HG03378 (cell line): Measurements from ENCODE around the gene ZSCAN22.
A peak's percentile ranks its signal among the peaks of the same experiment; 100 is the strongest.

Experiments used
- ATAC-seq: cut with Tn5 transposase; IDR thresholded peaks from one replicate; pipeline ENCODE4 v1.9.1; 2021; ENCODE audit warnings: mild to moderate bottlenecking, moderate library complexity; ENCODE audit not compliant: unreplicated experiment

ZSCAN22 gene

GRCh38 chr19:58350871-58351557 lies 24.2 kb downstream of the ZSCAN22 start:
- ATAC-seq = no peak

DNA sequence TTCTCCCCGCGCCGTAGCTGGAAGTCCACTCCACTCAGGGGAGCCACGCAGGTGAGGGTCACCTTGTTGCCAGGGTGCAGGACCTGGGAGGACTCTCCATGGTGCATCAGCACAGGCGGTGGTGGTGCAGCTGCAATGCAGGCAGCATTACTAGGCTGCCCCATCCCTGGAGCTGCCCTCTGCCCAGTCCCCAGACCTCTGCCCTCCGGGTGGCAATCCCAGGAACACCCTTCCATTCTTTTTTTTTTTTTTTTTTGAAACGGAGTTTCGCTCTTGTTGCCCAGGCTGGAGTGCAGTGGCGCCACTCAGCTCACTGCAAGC lies 24.7 kb downstream of the ZSCAN22 start:
- ATAC-seq = no peak

DNA sequence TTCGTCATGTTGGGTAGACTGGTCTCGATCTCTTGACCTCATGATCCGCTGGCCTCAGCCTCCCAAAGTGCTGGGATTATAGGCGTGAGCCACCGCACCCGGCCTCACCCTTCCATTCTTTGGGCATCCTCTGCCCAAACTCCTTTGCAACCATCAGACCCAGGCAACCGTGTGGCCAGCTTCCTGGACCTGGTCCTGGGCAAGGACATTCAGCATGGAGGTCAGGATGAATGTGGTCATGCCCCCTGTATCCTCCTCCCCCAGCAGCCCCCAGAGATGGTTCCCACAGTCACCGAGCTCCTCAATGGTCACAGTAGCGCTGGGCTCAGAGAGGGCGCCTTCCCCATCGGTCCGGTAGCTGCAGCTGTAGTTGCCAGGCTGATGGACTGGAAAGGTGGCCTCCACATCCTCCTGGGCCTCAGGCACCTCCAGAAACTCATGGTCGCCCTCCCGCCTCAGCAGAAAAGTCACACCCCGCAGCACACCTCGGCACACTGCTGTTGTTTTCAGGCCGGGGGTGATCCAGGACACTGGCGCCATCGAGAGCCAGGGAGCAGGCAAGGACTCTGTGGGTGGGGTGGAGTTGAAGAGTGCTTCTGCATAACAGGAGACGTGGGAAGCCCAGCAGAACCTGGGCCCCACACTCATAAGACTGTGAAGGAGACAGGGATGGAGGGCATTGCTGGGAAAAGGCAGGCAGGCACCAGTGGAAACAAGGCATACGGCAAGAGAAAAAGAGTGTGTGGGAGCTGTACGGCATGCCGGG lies 25.4 kb downstream of the ZSCAN22 start:
- ATAC-seq = no peak

DNA sequence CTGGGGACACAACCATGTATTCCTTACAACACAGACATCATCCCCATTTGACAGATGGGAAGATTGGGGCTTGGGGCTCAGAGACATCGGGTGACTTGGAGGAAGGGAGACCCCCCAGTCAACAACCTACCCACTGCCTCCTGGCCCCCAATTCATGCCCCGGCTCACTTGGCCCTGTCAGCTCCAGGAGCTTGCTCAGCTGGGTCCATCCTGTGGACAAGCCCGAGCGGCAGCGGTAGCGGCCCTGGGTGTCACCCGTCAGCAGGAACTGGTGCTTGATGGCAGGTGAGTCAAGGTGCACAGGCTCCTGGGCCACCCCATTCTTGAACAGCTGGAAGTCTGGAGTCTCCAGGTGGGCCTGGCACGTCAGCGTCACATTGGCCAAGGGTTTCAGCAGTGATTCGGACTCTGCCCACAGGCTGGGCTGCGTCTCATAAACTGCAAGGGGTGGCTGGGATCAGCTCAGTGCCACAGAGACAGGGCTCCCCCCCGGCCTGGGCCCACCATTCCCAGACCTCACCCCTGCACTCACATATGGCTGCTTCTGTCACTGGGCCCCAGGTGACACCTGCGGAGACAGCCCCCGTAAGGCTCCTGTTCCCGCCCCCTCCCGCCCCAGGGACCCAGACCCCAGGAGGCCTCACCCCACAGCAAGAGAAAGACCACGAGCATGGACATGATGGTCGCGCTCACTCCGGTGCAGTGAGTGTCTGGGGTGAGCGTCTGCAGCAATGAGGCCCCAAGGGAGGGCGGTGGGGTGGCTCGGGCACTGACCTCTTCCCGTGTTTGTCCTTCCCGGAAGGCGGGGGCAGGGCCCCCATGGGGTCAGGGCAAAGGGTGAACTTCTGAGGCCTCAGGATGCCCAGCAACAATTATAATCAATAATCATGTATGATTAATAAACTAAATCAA lies 26.2 kb downstream of the ZSCAN22 start, which contains the start of gene A1BG:
TSS of gene A1BG (minus strand) at position 733 of the 912 bp plus-strand sequence. CDS start at position 678, 55 bp downstream.
- ATAC-seq = no peak

DNA sequence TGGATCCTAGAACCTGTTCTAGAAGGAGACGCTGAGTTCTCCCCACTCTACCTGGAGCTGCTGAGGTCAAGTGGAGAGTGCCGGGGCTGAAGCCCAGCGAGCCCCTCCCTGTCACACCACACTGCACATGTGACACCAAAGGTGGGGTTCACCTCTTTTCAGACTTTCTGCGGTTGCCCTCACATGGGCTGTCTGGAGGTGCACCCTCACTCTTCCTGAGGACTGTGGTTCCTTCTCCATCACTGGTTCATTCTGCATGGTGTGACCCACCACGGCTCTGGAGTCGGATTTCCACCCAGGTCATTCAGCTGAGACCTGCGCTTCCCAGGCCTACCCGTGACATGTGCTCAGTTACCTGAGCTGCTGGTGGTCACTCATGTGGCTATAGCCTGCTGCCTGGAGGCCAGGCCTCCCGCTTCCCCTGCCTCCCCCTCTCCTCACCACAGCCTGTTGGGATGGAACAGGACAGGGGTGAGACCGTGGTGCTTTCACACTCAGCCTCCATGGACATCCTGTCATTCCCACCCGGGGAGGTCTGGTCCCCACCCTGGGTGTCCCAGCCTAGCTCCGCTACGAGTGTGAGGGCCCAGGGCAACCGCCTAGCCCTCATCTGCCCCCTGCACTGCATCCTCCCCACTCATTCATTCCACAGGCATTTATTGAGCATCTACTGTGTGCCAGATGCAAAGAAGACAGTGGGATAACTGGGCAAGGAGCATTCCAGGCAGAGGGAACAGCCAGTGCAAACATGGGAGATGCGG lies 27.1 kb downstream of the ZSCAN22 start:
- ATAC-seq = no peak

DNA sequence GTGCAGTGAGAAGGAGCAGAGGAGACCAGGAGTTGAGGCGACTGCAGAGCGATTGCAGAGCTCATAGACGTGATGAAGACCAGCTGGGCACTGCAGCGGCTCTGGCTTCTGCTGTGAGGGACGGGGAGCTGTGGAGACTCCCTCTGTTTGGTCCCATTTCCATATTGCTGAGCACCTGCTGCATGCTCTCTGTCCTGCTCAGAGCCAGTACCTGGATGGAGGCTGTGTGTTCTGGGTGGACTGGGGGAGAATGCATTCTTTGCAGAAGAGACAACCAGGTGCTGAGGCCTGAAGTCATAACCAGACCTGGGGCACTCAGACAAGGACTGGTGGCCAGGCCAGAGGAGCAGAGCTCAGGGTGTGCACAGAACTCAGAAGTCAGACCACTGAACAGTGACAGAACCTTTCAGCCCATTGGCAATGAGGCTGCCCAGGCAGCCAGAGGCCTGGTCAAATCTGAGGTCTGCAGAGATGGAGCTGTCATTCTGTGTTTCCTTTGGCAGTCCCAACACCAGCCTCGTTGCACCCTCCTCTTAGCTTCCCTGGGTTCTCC lies 27.8 kb downstream of the ZSCAN22 start:
- no peak for ATAC-seq

GRCh38 chr19:58355215-58355796 lies 28.5 kb downstream of the ZSCAN22 start:
- no peak for ATAC-seq

DNA sequence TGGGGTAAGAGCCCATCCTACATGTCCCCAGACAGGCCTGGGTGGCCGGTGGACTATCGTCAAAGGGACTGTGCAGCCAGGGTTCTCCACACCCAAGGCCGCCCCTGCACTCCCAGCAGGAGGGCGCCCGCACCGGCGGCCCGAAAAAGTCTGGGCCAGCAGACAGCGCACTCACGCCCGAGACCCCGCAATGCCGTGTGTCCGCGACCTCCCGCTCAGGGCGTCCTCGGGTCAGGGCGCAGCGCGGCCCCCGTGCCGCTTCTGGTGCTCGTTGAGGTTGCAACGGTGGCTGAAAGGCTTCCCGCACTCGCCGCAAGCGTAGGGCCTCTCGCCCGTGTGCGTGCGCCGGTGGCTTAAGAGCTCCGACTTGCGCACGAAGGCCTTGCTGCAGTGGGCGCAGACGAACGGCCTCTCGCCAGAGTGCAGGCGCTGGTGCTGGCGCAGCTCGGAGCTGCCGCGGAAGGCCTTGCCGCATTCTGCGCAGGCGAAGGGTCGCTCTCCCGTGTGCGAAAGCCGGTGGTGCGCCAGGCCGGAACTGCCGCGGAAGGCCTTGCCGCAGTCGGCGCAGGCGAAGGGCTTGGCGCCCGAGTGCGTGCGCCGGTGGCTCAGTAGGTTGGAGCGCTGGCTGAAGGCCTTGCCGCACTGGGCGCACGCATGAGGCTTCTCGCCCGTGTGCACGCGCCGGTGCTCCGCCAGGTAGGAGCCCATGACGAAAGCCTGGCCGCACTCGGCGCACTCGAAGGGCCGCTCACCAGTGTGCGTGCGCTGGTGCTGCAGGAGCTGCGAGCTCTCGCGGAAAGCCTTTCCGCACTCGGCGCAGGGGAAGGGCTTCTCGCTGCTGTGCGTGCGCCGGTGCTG lies 29.3 kb downstream of the ZSCAN22 start:
- no peak for ATAC-seq

GRCh38 chr19:58356766-58357480 lies 30.1 kb downstream of the ZSCAN22 start:
- ATAC-seq = no peak

DNA sequence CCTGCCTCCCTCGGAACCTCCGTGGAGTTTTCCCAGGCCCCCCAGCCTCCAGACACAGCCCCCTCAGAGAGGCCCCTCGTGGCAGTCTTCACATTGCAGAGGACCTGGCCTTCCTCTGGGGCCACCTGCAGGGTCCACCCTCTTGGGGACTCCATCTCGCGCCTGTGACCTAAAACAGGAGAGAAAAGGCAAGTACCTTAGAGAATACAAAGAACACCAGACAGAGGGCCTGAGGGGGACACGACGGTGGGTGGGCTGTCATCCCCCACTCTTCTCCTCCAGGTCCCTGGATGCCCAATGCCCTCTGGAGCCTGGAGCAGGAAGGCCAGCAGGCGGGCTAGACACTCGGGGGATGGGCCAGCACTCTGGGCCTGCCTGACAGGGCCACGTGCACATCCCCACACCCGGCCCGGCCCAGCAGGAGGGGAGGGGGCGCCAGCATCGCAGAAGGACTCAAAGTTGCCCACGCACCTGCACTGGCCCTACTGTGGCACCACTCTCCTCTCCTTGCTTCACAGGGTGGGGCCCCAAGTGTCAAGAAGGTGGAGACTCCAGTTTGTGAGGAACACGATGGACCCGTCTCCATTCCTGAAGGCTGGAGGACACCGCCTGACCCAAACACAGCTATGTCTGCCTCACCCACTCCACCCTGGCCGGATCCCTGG lies 30.8 kb downstream of the ZSCAN22 start:
- no peak for ATAC-seq

GRCh38 chr19:58361900-58362271 lies 35.1 kb downstream of the ZSCAN22 start:
- ATAC-seq = peak; percentile 18

DNA sequence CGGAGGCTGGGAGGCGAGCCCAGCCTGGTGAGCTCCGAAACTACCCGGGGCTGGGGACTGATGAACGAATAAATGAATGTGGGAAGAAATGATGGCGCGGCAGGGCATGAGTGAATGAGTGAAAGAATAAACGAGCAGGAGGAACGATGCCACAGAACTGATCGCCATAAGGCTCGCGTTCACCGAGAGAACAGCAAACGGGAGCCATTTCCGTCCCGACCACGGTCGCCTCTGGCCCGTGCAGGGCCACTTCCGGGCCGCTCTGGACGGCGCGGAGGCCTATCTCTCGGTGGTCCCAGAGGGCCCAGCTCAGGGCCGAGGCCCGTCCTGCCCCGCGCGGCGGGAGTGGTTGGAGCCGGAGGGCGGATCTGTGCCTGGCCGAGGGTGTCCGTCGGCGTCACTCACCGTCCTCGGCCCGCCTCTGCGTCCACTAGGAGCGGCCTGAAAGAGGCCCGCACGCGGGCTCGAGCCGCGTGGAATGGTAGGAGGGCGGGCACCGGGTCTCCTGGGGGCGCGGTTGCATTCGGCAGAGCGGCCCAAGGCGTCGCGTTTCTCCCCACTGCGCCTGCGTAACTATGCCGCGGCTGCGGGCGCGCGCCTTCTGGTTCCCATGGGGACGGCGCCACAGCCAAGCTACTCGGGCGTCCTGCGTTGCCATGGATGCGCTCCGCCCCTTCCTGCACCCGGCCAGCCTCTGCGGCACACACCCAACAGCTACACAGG lies 35.6 kb downstream of the ZSCAN22 start, which contains the start of gene ZNF497:
TSS of gene ZNF497 (minus strand) at position 480 of the 723 bp plus-strand sequence. CDS start 5,116 bp downstream, outside the sequence.
- ATAC-seq = peak; percentile 73

- ATAC-seq = no peak
These were observed 37.4 kb downstream of the ZSCAN22 start for GRCh38 chr19:58364146-58364545.

- no peak for ATAC-seq
These were observed 40.0 kb downstream of the ZSCAN22 start for GRCh38 chr19:58366585-58367430.

GRCh38 chr19:58367698-58368454 lies 41.1 kb downstream of the ZSCAN22 start:
- no peak for ATAC-seq
